Epidermal melanocyte (primary cell): Measurements from ENCODE around the gene NPTX1.

Experiments used
- DNase-seq: peaks from one replicate; pipeline ENCODE4 v3.0.0; 2011; ENCODE audit warnings: low spot score; ENCODE audit not compliant: insufficient read length

NPTX1 gene

DNA sequence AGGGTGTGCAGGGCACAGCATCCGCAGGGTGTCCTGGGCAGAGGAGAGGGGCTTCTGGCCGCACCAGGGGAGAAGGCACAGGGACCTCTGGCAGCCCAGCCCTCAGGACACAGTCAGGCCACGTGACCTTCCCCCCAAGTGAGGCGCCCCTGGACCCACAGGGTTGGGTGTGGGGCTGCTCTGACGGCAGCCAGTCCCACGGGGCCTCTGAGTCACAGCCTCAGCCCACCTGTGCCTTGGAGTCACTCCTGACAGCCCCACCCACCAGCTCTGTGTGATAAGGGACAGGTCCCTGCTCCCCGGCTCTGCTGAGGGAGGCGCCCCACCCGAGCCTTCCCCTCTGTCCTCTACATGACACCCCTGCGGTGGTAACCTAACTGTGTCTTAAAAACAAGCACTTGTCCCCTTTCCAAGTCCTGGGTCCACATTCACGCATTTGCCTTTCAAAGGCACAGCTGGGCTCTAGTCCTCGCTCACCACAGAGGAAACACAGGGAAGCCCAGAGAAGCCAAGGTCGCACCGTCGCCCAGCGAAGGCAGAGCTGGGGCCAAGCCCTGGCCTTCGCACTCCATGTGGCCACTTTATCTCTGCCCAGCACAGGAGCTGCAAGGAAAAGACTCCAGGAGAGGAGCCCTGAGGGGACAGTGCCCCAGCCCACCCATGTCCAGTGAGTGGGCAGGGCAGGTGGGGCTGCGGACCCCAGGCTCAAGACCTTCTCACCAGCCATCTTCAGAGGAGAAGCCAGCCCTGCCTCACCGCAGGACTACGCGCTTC lies 5.1 kb upstream of the NPTX1 start:
- no peak for DNase-seq

DNA sequence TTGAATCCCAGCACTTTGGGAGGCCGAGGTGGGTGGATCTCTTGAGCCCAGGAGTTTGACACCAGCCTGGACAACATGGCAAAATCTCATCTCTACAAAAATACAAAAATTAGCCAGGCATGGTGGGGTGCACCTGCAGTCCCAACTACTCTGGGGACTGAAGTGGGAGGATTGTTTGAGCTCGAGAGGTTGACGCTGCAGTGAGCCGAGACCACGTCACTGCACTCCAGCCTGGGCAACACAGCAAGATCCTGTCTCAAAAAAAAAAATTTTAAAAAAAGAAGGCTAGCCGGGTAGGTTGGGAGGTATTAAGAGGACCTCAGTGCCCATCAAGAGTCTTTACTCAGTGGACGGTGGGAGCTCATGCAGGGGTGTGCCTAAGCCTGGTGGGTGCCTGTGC lies 3.8 kb upstream of the NPTX1 start:
- DNase-seq, result no peak

DNA sequence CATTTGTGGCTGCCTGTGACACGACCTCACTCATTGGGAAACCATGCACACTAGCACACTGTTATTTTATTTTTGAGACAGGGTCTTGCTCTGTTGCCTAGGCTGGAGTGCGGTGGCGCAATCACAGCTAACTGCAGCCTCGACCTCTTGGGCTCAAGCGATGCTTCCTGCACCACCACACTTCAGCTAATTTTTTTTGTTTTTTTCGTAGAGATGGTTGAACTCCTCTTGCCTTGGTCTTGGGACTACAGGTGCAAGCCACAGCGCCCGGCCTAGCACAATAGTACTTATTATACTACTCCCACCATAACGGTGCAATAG lies 2.8 kb upstream of the NPTX1 start:
- no peak for DNase-seq

DNA sequence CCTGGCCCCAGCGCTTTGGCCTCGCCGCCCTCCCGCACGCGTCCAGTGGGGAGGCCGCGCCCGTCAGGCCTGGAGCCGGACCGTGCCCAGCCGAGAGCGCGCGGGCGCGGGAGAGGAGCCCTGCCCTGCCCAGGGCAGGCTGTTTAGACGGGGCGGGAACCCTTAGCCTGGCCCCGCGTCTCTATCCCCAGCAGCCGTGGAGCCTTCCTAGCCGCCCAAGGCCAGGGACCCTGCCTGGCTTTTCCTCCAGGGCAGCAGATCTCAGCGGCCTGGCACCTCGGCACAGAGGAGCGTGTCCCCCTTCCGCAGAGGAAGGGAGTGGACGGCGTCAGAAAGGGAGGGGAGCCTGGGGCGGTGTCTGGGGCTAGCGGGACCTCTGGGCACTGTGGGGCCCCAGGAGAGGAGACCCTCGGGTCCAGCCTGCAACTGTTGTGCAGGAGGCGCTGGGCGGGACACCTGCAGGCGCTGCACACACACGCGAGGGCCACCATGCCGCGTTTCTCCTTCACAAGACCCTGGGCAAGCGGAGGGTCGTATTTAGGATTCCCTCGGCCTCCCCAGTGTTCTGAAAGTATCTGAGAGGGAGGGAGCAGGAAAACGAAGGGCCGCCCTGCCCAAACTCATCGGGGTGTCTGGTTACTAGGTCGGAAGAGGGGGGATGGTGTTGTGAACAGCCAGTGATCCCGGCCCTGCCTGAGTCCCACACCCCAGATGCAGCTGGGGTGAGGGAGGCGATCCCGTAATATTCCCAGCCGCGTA lies 2.3 kb upstream of the NPTX1 start:
- DNase-seq, result no peak

DNA sequence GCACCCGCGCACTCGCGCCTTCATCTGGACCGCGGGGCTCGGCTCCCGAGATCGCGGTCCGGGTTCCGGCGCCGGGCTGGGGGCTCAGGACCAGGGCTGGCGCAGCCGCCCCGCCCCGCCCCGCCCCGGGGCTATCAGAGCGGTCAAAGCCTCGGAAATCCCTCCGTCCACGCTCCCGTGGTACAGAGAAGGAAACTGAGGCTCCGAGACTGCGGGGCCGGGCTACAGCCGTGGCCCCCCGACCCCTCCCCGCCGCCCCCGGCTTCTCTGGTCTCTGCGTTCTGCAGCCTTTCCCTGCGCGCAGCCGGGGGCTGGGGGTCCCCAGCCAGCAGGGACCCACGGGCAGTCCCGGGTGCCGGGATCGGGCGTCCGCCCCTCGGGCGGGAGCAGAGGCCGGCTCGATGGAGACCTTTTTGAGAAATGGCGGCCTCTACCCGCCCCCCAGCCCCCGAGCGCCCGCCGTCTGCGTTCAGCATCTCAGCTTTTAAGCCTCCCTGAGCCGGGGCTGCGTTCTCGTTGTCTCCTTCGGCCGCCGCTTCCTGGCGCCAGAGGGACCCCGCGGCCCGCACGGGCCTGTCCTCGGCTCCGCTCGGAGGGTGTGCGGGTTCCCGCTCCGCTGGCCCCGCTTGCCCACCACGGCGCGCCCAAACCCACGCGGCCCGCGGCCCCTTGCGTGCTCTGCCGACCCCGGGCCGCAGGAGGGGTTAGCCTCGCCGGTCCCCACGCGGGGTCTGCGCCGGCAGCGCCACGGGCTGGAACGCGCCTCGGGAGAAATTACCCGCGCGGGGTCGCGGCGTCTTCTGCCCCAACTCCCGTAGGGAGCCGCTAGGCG lies 1.5 kb upstream of the NPTX1 start:
- peak; percentile 81 for DNase-seq

DNA sequence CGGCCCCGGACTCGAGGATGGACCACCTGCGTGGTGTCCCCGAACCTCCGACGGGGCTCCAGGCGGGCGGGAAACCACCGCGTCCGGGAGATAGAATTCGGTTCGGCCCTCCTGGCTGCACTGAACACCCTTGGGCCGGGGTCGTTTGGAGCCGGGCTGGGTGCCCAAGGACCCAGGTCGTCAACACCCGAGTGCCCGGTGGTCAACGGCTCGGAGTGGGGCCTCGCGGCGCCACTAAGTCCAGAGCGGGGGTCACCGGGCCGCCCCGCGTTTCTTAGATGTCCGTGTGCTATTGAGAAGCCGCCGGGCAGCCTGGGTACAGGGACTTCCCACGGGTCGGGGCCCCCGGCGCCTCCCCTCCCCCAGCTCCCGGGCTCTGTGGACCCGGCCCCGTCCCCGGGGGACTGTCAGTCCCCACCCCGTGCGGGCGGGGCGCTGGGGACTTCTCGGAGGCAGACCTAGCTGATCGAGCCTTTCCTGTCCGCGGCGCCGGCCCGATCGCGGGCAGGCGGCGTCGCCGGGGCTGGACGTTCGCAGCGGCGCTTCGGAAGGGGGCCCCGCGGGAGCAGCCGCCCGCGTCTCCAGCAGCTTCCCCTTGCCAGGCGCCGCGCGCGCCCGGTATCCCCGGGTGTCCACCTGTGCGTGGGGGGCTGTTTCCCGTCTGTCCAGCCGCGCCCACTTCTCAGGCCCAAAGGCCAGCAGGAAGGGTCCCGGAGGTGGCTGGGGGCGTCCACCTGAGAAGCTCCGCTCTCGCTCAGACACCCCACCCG lies 655 bp upstream of the NPTX1 start:
- no peak for DNase-seq

DNA sequence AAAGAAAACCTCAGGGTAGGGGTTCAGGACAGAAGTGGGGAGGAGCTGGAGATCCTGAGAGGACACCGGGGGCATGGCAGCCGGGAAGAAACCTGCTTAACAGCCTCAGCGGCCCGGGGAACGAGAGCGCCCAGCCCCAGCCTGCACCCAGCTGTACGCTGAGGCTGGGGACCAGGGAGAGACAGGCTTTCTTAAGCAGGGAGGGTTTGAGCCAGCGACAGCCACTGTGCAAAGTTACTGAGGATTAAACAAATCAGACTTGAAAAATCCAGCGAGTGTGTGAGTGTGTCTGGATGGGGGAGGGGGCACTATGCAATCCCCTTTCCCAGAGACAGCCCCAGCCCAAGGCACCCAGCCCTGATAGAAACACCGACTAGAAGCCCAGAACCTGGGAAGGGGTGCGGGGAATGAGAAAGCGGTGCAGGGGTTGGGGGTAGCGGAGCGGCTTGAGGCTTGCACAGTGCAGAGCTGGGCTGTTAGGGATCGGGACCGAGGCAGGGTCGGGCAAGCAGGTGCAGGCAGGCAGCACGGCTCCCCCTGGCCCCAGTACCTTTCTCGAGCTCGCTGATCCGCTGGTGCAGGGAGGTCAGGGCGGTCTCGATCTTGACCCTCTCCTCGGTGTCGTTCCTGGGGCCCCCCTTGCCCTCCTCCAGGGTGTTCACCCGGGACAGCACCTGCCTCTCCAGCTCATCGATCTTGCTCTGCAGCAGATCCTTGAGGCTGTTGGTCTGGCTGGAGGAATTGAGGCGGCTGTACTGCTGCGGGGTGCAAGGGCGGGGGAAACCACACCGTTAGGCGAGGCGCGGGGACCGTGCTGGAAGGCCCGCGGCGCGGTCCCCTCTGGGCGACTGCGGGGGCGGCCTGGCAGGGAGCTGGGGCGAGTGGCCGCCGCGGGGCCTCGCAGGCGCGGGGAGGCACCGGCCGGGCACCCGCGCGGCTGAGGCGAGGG lies 1.2 kb downstream of the NPTX1 start:
- no peak for DNase-seq

DNA sequence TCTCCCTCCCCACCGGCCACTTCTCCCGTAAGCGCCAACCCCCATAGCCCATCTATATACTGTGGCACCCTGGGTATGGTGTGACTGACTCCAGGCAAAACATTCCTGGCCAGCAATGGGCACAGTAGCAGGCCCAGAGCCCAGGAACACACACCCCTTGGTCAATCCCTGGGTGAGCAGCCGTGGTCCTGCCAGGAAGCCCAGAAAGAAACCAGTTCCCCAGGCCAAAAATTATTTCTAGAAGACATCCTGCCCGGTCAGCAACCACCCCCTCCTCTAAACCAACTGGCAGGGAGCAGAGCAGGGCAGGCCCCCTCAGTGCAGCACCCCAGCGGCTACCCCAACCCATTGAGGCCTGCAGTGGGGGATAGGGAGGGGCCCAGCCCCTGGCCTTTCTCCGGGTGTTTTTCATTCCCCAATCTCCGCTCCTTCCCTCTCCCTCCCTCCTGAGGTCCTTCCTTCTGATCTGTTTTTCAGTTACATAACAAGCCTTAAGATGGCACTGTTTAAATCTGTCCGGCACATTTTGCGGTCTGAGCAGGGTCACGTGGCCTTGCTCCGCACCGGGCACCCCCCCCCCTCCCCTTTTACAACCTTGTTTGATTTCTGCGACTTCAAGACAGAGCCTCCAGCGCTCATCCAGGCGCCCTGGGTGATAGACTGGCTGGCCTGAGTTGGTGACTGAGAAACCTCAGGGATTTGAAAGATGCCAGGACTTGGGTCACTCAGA lies 2.0 kb downstream of the NPTX1 start:
- peak; percentile 75 for DNase-seq

DNA sequence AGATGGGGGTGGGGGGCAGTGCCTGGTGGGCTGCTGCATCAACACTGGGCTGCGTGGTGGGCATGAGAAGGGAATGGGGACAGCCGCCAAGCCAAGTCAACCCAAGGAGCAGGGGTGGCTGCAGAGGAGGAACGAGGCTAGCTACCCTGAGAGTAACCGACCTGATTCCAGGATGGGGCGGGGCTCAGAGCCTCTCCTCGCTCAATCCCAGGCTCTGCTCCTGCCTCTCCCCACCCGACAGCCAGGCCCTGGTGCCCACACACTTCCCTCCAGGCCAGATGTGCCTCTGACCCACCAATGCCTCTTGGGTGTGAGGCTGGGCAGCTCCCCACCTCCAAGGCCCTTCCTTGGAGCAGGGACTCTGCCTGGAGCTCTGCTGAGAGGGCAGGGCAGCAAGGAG lies 2.7 kb downstream of the NPTX1 start:
- no peak for DNase-seq

DNA sequence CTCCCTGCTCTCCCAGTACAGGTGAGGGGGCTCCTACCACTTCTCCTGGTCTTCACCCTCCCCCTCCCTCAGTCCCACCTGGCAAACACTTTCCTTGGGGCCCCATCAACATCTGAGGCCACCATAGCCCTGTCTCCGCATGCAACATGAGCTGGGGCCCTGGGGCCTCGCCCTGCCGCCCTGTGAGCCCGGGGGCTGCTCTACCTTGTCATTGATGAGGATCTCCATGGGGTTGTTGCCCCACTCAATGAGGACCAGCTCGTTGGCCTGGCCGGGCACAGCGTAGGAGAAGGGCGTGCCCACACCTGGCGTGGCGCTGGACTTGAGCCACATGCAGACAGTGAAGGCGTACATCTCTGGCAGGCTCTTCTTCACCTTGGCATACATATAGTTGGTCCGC lies 3.4 kb downstream of the NPTX1 start:
- DNase-seq, result no peak

DNA sequence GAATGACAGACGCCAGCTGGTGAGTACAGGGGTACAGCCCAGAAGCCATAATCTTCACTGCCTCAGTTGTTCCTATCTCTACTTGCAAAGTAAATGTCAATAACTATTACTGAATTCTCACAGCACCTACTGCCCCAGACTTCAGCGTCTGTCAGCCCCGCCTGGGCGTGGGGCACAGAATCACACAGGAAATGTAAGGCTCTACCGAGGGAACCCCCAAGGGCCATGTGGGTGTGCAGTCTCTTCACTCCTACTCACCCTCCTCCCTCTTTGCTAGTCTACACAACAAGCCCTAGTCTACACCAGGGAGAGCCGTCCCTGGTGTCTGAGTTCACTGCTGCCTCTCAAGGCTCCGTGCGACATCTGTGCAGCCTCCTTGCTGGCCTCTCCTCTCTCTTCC lies 4.5 kb downstream of the NPTX1 start:
- DNase-seq, result no peak

DNA sequence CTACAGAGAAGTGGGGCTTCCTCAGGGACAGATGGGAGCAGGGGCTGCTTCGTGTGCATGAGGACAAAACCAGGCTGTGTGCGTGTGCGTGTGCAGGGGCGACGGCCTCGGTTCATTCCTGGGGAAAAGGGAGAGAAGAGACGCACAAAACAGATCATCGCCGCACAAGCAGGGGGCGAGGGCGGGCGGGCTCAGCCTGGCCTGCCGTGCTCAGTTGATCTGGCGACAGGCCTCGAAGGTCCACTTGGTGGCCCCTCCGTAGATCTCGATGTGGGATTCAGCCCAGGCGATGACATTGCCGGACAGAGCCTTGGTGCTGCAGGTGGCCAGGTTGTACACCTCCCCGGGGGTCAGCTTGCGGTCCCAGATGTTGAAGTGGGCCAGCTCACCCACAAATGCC lies 5.8 kb downstream of the NPTX1 start:
- DNase-seq, result no peak

DNA sequence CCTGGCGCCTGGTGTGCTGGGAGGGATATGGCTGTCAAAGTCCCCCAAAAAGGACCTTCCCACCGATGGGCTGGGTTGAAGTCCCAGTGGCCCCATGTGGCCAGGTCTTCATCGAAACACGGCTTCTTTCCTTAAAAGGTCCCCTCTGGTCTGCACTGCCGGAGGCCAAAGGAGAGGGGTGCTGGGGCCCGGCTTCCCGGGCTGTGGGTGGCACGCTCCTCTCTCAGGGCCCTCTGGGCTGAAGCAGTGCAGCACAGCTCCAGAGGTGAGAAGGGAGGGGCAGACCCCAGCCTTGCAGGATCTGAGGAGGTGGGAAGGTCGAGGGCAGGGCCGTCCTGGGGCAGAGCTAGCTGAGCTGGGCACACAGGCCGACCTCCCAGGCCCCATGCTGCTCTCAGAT lies 6.7 kb downstream of the NPTX1 start:
- no peak for DNase-seq

DNA sequence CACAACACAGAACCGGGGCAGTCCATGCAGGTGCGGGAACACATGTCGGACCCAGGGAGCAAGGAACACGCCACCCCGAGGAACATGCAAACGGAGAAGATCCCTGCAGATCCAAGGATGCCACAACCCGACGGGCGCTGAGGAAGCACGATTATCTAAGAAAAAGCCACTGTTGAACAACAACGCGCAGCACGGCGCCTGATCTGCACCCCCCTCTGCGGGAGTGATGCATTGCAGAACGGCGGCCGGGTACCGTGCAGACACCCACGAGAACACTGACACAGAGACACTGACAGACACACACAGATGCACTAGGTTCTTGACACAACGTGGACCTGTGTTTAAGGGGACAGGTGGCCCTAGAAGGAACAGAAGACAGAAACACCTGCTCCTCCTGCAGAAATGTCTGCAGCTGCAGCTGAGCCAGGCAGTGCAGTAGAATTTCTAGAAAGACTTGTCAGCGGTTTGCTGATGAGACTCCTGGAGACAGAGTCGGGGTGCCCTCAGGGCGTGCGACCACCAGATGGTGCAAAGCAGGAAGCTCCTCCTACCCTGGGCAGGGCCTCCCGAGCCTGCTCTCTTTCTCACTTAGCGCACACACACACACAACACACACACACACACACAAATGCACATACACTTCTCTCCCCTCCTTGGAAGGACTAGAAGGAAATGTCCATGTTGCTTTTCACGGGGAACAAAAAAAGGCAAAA lies 7.5 kb downstream of the NPTX1 start:
- DNase-seq, result no peak

DNA sequence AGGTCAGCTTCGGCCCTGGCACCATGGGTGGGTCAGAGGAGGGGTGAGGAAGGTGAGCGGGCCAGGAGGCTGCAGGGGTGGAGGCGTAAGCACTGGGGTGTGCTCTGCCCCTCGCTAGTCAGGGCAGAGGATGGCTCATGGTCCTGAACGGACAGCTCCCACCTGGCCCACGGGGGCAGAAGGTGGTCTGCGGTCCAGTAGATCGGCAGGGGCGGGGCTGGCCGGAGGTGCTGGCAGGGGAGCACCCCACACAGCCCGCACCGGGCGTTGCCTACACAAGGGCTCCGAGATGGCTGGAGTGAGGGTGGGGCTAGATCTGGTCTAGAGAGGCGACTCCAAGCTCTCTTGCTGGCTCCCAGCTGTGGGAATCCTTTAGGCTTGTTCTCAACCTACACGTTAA lies 8.2 kb downstream of the NPTX1 start:
- no peak for DNase-seq

DNA sequence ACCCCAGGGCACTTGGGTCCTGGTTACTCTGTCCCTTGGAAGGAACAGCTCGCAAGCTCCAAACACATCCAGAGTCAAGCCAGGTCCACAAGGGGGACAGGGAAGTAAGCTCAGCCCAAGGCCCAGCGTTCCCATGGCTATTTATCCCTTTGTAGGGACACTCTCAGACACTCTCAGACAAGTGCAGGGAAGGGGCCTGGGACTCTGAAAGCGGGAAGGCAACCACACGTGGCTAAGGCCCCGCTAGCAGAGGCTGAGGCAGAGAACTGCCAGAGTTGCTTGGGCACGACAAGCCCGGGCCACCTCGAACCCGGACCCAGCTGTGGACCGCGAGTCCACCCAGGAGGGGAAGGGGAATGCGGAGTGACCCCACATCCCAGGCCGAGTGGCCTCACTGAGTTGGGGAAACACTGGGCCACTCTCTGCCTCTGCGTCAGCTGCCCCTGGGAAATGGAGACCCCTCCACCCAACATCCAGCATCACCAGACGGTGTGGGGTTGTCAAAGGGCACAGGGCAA lies 10.2 kb downstream of the NPTX1 start:
- no peak for DNase-seq

DNA sequence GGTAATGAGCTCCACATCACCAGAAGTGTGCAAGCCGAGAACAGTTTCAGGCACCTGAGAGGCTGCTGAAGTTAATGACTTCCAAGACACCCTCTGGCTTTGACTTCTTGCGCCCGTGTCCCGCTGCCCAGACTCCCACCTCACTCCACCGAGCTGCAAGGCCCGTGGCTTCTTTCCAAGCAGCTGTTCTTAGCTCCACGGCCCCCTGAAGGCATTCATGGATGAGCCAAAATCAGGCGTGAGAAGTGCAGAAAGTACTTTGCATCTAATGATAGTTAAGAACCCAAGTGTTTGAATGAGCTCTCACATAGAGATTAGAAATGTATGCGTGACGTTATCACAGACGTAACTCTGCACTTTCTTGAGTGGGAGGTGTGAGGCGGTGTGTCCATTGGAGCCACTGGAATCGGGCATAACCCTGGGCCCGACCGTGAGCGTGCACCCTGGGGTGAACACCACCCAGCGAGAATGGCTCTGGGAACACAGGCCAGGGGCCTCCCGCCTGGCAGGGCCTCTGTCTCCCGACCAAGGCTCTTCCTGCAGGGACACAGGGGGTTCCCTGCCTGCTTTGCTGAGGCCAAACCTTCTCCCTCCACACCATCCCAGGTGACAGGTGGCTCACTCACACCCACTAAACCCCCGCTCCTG lies 11.0 kb downstream of the NPTX1 start:
- DNase-seq, result no peak

DNA sequence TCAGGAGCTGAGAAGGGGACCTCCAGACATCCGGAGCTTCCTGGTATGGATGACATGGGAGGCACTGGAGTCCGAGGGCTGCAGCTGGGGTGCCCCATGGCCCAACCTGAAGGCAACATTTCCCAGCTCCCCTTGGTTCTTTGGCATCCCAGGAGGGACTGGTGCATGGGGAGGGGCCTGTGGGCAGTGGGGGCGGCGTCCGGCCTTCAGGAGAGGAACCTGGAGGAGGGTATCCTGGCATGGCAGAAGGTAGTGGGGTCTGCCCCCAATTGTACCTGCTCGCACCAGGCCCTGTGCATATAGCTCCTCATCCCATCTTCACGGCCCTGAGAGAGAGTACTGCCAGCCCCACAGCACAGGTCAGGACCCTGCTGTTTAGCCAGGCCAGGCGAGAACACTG lies 11.9 kb downstream of the NPTX1 start:
- no peak for DNase-seq
